Measurements from ENCODE around the gene SH3PXD2A.

DNA sequence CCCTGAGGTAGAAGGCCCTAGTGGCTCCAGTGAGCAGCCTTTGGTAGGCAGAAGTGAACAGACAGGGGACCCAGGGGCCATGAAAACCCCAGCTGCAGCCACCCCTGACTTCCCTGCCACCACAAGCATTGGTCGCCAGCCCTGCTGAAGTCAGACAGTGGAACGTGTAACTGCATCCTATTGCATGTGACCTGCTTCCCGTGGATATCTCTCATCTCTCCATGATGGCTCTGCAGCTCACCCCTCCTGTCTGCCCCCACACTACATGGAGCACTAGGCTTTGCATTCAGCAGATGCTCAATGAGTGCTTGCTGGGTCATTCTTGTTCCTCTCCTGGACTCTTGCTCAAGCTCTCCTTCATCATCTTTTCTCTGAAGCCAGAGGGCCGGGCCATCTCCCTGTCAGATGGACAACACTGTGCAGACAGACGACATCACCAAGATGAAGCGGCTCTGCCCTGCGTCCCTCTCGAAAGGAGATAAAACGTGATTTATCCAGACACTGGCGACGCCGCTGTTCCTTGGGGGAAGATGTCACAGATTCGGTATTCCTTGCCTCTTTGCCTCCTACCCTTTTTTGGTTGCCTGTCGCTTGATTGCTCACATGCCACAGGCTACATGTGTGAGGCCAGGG lies 117.5 kb downstream of the SH3PXD2A start:
- TF ChIP-seq, protein P1, sequence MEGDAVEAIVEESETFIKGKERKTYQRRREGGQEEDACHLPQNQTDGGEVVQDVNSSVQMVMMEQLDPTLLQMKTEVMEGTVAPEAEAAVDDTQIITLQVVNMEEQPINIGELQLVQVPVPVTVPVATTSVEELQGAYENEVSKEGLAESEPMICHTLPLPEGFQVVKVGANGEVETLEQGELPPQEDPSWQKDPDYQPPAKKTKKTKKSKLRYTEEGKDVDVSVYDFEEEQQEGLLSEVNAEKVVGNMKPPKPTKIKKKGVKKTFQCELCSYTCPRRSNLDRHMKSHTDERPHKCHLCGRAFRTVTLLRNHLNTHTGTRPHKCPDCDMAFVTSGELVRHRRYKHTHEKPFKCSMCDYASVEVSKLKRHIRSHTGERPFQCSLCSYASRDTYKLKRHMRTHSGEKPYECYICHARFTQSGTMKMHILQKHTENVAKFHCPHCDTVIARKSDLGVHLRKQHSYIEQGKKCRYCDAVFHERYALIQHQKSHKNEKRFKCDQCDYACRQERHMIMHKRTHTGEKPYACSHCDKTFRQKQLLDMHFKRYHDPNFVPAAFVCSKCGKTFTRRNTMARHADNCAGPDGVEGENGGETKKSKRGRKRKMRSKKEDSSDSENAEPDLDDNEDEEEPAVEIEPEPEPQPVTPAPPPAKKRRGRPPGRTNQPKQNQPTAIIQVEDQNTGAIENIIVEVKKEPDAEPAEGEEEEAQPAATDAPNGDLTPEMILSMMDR (IDR thresholded peaks at IDR 0.05), result no peak
- no peak for TF ChIP-seq POLR2A (IDR thresholded peaks at IDR 0.05)

All from adrenal gland (tissue), 5 donors.